ENCODE results near the gene TMPRSS11F.
"Not testable (repeated sequence)": the region's sequence is repeated elsewhere in the genome, so short reads cannot be mapped to it uniquely, and the experiment has no call there.

Gene TMPRSS11F

DNA sequence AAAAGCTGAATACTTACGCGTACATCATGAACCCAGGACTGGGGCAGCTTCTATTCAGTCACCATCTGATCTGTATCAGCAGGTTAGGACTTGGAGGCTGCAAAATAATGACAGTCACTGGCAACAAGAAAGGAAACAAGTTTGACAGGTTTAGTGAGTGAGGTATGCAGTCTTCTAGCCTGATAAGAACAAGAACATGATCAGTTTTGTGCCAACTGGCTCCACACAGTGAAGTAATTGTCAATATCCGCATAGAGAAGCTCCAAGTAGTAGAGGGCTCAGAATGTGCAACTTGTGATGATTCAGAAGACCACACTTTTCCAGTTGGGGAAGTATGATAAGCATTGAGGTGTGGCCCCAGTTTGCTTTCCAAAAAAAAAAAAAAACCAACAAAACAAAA lies at the start of gene TMPRSS11F:
TMPRSS11F (minus strand) TSS at position 77 of the 400 bp plus-strand sequence; CDS start at position 28, 49 bp downstream.
- no peak for DNase-seq

DNA sequence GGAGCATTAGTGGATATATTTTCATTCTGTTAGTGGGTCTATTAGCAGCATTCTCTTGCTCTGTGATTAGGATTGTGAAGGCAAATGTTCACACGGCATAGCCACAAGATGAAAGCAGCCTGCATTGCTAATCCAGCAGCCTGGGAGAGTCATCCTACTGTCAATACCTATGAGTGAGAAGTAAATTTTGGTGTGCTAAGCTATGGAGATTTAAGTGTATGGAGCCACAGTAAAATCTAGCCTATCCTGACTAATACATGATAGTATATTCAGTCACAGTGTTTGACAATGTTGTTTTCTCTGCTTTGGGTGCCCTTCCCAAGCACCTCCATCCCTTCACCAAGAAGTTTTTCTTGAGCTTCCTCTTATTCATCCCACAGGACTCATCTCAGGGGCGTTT lies 47.2 kb upstream of the TMPRSS11F start:
- DNase-seq = no peak

DNA sequence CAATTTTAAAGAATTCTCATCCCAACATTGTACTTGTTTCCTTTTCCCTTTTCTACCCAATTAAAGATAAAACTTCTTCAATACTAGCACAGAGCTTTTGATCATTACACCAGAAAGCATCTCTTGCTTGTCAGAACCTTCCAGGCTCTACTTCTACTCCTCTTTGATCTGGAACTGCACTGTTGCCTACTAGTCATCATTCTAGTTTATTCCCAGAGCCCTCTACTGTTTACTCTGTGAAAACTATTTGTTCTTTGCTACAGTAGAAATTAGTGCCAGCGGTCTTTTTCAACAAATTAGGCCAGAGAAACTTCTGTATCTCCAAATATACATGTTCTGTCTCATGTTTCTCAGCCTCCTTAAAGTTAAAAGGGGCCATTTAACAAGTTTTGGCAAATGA lies 46.8 kb upstream of the TMPRSS11F start:
- DNase-seq = no peak

DNA sequence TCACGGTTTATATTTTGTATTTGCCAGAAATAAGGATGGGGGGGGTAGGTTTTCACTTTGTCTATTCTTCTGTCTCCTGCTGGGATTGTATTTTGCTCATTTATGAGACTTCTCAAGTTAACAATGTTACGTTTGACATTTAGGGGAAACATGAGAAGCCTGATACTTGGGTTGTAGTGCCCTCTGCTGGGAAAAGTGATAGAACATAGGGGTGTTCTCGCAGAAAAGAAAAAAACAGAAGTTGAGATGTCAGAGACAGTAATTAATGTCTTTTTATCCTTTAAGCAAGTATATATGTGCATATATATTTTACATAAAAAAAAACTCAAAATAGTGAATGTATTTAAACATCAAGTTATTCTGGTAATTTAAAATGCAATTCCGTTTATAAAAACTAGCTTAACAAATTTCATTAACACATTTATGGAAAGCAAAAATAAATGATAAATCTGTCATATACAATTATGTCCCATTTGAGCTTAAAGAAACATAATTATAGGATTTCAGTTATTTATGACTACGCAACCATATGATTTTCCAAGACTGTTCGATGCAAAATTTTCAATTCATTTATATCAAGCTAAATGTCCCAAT lies 46.0 kb upstream of the TMPRSS11F start:
- DNase-seq = peak; percentile 67

DNA sequence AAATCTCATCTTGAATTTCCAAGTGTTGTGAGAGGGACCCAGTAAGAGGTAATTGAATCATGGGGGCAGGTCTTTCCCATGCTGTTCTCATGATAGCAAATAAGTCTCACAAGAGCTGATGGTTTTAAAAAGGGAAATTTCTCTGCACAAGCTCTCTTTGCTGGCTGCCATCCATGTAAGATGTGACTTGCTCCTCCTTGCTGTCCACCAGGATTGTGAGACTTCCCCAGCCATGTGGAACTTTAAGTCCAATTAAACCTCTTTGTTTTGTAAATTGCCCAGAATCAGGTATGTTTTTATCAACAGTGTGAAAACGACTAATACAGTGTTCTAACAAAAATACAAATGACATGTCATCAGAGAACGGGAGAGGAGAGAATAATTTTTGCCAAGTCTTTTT lies 44.7 kb upstream of the TMPRSS11F start:
- DNase-seq = not testable (repeated sequence)

DNA sequence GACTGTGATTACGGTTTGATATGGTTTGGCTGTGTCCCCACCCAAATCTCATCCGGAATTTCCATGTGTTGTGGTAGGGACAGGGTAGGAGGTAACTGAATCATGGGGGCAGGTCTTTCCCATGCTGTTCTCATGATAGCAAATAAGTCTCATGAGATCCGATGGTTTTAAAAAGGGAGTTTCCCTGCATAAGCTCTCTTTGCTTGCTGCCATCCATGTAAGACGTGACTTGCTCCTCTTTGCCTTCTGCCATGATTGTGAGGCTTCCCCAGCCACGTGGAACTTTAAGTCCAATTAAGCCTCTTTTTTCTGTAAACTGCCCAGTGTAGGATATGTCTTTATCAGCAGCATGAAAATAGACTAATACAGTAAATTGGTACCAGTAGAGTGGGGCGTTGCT lies 42.5 kb upstream of the TMPRSS11F start:
- not testable (repeated sequence) for DNase-seq

DNA sequence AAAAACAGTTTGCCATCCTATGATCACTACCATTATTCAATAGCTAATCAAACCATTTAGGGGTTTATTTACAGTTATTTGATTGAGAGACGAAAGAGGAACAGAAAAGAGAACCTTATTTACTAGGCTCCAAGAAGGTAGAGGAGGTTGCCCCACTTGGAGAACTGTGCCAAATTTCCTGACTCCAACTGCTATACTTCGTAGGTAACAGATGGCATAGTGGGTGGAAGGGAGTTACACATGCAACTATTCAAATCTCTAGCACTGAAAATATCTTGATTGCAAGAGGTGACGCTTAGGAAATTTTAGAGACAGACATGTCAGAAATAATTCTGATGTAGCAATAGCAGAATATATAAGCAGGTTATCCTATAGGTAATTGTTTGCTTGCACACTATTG lies 38.0 kb upstream of the TMPRSS11F start:
- no peak for DNase-seq

DNA sequence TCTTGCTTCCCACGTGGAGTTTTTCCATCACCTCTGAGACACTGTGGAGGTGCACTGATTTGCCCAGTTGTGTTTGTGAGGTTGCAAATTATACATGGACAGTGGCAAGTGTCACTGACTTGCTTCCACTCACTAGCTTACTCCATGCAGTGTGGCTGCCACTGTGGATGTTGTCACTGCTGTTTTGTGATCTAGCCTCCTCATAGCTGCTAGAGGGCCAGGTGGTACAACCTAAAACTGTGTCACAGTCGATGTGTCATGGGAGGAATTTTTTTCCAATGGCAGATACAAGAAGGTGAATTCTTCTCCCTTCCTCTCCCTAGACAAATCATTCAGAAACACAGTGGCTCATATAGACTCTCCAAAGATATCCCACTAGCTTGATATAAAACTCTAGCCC lies 37.5 kb upstream of the TMPRSS11F start:
- no peak for DNase-seq

DNA sequence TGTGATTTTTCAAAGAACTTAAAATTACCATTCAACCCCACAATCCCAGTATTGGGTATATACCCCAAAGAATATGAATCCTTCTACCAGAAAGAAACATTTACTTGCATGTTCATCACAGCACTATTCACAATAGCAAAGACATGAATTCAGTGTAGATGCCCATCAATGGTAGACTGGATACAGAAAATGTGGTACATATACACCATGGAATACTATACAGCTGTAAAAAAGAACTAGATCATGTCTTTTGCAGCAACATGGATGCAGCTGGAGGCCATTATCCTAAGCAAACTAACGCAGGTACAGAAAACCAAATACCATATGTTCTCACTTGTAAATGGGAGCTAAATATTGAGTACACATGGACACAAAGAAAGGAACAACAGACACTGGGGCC lies 34.1 kb upstream of the TMPRSS11F start:
- no peak for DNase-seq

DNA sequence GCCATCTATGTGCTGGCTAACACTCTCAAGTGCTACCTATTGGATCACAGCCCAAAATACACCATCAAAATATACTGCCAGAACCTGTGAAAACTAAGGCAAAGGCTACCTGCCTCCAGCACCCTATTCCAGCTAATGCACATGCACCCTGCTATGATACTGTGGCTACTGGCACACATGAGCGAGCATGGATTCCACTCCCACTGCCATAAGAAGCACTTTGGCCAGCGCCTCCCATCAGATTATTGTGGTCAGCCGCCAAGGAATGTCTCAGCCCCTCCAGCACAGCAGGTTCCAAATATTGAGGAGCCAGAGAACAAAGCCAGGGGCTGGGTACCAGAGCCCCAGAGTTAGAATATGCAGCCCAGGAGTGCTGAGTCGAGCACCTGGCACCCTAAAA lies 32.5 kb upstream of the TMPRSS11F start:
- no peak for DNase-seq

DNA sequence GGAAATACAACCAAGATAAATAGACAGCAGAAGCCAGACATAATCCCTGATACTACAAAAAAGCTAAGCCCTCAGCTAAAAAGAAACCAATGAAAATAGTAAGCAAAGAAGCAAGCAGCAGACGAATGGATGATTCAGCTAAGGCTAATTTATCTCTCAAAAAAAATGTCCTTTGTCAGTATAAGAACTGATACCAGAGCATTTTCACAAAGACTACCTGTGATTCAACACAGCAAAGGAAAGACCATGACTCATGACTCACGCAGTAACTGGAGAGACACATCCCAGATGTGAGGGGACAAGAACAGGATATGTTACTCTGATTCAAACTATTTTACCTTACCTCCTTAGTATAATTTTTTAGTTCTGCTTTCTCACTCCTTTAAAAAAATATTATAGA lies 22.7 kb upstream of the TMPRSS11F start:
- DNase-seq = no peak

DNA sequence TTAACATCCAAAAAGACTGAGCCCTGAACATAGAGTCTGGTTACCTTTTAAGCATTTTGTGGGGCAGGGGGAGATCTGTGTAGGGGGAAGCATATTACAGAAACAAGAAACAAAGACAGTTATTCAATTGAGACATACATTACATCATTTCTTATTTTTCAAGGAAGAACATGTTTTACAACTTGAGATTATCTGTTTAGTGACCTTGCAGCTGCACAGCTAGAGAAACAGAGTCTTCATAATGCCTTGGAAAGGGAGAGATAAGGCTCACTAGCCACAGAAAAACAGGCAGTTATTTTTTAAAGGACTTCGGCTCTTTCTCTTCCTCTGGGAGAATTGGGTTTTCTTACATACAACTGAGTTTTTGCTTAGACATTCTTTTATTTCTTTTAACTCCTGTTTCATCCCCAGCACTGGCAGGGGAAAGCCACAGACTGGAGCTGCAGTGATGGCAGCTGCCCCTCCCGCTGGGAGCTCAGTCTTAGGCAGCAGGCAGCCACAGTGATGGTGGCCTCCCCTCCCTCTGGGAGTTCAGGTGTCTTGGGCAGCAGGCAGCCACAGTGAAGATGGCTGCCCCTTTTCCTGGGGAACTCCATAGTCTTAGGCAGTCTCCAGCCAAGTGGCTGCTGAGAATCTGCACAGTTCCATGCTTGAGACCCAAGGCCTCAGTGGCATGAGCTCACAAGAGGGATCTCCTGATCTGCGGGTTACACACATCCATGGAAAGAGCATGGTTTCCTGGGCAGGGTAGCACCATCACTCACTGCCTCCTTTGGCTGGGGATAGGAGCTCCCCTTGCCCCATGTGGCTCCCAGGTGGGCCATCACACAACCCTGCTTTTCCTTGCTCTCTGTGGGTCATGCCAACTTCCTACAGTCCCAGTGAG lies 19.4 kb upstream of the TMPRSS11F start:
- no peak for DNase-seq

DNA sequence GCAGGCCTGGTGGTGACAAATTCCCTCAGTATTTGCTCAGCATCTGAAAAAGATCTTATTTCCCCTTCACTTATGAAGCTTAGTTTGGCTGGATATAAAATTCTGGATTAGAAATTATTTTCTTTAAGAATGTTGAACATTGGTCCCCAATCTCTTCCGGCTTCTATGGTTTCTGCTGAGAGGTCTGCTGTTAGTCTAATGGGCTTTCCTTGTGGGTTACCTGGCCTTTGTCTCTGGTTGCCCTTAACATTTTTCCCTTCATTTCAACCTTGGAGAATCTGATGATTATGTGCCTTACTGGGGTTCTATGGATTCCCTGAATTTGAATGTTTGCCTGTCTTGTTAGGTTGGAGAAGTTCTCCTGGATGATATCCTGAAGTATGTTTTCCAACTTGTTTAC lies 17.4 kb upstream of the TMPRSS11F start:
- DNase-seq = no peak

DNA sequence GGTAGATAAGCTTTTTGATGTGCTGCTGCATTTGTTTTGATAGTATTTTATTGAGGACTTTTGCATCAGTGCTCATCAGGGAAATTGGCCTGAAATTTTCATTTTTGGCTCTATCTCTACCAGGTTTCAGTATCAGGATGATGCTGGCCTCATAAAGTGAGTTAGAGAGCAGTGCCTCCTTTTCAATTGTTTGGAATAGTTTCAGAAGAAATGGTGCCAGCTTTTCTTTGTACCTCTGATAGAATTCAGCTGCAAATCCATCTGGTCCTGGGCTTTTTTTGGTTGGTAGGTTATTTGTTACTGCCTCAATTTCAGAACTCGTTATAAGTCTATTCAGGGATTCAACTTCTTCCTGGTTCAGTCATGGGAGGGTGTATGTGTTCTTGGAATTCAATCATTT lies 15.6 kb upstream of the TMPRSS11F start:
- DNase-seq = no peak

DNA sequence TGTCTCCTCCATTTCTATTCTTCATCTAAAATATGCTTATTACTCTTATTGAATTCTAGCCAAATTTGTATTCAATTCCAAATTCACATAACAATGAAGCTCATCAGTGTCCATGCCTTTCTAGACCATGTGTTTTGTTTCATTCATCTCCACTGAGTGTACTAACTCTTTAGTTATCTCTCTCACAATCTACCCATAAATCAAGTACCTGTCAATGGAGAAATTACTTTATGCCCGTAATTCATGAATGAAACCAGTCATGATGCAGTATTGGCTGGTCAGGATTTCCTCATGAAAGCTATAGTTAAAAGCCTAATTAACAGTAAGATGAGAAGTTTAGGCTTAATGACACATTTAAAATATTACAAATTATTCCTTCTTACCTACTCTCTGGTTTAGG lies 12.2 kb upstream of the TMPRSS11F start:
- DNase-seq = no peak

DNA sequence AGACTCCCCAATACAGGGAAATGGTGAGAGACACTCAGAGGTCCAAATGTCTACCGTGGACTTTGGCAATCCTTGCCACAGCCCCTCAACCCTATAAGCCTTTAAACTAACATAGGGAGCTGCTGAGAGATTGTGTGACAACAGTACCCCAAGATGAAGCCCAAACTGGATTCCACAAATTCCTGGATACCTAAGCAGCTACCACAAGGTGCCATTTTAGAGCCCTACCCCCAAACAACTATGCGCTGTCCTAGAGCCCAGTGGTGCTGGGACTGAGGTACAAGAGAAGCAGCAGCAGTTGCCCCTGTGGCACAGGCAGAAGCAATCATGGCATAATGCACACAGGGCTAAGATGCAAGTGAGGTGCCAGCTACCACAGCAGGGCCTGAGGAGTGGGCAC lies 2.7 kb upstream of the TMPRSS11F start:
- DNase-seq = no peak

DNA sequence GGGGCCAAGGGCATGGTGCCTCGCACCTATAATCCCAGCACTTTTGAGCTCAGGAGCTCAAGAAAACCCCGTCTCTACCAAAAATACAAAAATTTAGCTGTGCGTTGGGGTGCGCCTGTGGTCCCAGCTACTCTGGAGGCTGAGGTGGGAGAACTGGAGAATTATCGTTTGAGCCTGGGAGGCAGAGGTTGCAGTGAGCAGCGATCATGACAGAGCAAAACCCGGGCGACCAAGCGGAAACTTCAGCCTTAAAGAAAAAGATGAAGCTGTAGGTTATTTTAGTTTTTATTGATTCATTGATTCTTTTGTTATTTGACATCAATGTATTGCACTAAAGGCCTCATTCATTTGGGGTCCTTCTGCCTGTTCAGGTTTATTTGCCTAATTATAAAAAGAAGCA lies 5.4 kb downstream of the TMPRSS11F start:
- DNase-seq = no peak

DNA sequence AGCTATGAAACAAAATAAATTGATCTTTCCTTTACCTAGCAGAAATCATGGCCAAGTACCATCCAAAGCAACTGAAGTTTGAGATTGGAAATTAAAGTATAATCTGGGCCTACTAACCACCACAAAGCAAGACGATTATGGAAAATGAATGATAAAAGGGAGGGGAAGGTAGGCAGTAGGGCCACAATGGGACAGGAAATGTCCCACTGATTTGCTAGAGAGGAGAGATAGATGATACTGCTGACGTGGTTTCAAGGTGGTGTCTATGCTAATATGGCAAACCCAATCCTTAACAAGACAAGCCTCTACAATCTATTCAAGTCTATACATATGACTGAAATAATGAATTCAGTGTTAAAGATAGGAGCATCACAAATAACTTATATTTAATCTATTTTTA lies 6.1 kb downstream of the TMPRSS11F start:
- DNase-seq = no peak

DNA sequence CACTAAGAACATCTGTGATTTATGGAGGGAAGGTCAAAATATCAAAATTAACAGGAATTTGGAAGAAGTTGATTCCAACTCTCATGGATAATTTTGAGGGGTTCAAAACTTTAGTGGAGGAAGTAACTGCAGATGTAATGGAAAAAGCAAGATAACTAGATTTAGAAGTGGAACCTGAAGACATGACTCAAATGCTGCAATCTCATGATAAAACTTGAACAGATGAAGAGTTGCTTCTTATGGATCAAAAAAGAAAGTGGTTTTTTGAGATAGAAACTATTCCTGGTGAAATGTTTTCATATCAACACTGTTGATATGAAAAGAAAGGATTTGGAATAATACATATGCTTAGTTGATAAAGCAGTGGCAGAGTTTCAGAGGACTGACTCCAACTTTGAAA lies 9.7 kb downstream of the TMPRSS11F start:
- no peak for DNase-seq

DNA sequence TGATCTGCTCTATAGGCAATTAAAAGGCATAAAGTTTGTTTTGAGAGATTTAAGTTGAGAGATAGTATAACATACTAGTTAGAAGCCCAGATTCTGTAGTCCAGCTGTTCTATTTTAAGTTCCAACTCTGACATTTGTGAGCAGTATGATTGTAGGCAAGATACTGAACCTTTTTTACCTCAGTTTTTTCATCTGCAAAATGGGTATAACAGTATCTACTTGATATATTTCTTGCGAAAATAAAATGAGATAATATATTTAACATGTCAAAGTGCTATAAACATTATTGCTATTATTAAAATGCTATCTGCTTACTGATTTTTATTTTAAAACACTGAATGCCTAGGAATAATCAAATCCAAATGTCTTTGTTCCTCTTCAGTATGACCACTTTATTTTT lies 19.2 kb downstream of the TMPRSS11F start:
- no peak for DNase-seq

DNA sequence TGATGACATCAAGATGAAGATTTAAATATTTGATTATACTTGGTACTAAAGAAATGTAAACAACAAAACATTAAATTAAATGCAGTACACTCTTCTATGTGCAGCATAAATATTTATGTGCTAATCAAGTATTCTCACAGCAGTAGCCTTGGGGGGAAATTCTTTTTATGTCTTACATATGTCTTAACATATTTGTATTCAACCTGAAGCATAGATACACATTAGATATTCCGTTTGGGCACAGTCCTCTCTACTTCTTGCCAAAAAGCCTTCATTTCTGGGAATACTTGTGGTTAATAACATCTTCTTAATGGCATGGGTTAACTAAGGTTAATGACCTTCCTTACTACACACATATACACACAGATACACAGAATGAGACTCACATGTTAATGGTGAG lies 19.8 kb downstream of the TMPRSS11F start:
- DNase-seq = no peak

DNA sequence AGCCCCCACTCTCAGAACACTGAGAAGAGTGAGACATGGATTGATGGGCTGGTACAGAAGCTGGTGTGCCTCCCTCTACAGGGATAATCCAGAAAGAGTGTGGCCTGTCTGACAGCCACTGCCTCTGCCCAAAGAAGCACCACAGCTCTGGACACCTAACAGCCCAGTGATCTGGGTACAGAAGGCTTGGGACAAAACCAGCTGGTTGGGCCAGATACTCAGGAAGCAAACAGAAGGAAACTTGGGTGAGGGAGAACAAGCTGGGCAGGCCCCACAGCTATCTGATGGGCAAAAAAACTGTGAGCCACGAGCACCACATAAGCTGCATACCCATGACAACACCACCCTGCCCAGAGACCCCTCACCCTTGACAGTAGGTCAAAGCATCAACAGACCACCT lies 46.9 kb downstream of the TMPRSS11F start:
- no peak for DNase-seq

DNA sequence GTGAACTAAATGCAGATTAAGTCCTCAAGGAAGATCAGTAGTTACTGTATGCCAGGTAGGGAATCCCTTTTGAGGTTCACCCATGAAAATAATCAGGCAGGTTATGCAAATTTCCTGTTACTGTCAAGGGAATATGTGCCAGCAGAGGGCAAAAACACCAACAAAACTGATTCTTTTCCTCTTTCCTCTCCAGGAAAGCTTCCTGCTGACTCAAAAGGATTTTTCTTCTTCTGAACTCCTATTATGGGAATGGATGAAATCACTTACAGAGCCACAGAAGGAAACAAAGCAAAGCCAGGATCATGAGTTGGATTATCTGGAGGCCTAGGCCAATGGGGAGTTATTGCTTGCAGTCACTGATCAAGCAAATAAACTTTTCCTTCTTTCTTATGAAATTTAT lies 49.7 kb downstream of the TMPRSS11F start:
- DNase-seq = no peak

DNA sequence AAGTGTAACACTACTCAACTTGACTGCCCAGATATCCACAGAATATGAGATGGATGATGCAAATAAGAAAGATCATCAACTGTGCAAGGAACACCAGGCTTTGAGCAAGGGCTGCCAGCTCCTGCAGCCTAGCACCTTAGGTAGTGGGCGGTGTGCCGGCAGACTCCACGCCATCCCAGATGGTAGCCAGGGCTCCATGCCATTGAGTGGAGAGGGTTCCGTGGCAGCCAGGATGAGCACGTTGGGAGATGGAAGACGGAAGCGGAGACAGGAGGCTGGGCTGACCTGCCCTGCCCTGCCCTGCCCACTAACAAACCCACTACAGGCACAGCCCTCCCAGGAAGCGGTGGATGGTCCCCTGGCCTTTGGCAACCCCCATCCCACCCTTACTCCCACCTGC lies 51.9 kb downstream of the TMPRSS11F start:
- no peak for DNase-seq

DNA sequence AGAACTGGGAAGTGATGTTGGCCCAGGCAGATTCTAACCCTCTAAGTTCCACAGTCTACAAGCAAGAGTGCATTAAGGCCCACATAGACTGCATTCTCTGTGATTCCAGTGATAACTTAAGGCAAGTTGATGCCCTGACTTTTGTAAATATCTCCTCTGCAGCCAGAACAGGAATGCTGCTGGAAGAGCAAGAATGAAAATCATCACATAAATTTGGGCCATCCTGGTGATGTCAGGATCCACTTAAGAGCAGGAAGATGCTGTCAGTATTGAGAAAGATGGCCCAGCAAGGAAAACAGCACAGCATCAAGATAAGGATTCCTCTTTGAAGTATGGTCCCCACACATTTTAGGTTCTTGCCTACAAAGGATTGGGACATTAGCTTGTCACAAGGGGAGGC lies 52.4 kb downstream of the TMPRSS11F start:
- no peak for DNase-seq

Measured in inflammatory macrophage treated with lipopolysaccharide for 4 hours (primary cell).